Gastroesophageal sphincter (tissue), 3 donors: ENCODE data around the gene PPP1R27.

Experiments used
- EP300 ChIP-seq: sonication (generic); formaldehyde crosslinking; IDR thresholded peaks from one replicate; pipeline ENCODE4 v1.6.1; 2017; ENCODE audit warnings: antibody characterized with exemption, mild to moderate bottlenecking
- POLR2A ChIP-seq, 2 donors: fragments of 450-650 bp; IDR thresholded peaks; one replicate each; pipeline ENCODE4 v1.6.1; 2017; ENCODE audit warnings: antibody characterized with exemption in 2 of 2, mild to moderate bottlenecking in 2 of 2, moderate library complexity in 1 of 2
- POLR2AphosphoS5 ChIP-seq: sonication (generic); formaldehyde crosslinking; IDR thresholded peaks from one replicate; pipeline ENCODE4 v1.6.1; 2017; ENCODE audit warnings: antibody characterized with exemption
- TF ChIP-seq, protein P1 (sequence below), 4 experiments: fragments of 200-600 bp in 2 of 4; fragments of 450-650 bp in 2 of 4; sonication (generic) in 1 of 4; IDR thresholded peaks; one replicate each; pipeline ENCODE4 v1.5.1; 2017 to 2019; ENCODE audit warnings: antibody characterized with exemption in 4 of 4, mild to moderate bottlenecking in 2 of 4, moderate library complexity in 2 of 4

DNA sequence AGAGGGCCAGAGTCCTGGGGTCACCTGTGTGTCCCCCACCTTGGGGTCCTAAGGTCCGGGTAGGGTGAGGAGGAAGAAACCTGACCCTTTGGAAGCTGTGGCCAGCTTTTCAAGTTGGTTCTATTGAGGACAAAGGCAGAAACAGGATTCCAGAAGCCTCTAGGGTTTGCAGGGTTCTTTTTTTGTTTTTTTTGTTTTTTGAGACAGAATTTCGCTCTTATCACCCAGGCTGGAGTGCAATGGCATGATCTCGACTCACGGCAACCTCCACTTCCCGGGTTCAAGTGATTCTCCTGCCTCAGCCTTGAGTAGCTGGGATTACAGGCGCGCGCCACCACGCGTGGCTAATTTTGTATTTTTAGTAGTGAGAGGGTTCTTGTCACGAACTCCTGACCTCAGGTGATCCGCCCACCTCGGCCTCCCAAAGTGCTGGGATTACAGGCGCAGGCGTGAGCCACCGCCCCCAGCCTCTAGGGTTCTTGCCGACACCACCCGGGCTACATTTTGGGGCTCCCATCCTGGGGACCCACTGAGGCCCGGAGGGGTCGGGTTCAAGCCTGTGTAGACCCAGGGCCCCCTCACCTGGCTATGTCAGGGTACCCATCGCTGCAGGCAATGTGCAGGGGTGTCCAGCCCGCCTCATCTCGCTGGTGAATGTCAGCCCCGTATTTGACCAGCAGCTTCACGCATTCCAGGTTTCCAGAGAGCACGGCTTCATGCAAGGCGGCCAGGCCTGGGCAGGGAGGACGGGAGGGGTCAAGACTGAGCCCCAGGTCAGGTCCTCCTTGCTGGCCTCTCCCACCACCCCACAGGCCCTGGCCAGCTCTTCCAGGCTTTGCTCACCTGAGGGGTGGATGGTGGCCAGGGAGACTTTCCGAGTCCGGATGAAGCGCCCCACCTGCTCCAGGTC is 674 bp downstream of the PPP1R27 start:
- TF ChIP-seq, protein P1, sequence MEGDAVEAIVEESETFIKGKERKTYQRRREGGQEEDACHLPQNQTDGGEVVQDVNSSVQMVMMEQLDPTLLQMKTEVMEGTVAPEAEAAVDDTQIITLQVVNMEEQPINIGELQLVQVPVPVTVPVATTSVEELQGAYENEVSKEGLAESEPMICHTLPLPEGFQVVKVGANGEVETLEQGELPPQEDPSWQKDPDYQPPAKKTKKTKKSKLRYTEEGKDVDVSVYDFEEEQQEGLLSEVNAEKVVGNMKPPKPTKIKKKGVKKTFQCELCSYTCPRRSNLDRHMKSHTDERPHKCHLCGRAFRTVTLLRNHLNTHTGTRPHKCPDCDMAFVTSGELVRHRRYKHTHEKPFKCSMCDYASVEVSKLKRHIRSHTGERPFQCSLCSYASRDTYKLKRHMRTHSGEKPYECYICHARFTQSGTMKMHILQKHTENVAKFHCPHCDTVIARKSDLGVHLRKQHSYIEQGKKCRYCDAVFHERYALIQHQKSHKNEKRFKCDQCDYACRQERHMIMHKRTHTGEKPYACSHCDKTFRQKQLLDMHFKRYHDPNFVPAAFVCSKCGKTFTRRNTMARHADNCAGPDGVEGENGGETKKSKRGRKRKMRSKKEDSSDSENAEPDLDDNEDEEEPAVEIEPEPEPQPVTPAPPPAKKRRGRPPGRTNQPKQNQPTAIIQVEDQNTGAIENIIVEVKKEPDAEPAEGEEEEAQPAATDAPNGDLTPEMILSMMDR (IDR thresholded peaks at IDR 0.05), result no peak
- TF ChIP-seq POLR2A (IDR thresholded peaks at IDR 0.05) (no peak), POLR2AphosphoS5 (no peak), EP300 (no peak)
